H1 (cell line): ENCODE data around the gene EBPL. TPM values are rescaled to one million over a fixed set of nuclear protein-coding genes. Genes with fewer than 3 reads are reported as not detected.
"Not testable (repeated sequence)": the region's sequence is repeated elsewhere in the genome, so short reads cannot be mapped to it uniquely, and the experiment has no call there.

Experiments used
- CTCF ChIA-PET: fragments of 300-600 bp; sonication (Branson Sonifier 250); formaldehyde crosslinking; loops from one replicate; lab custom pipeline; 2021; ENCODE audit not compliant: partially characterized antibody; lab: Charles Lee
- POLR2A ChIA-PET: fragments of 300-600 bp; sonication (Branson Sonifier 250); formaldehyde crosslinking; loops from one replicate; lab custom pipeline; 2021; ENCODE audit warnings: inconsistent platforms; ENCODE audit not compliant: partially characterized antibody; lab: Charles Lee
- DNase-seq, 2 experiments: peaks; one replicate each; pipeline versions ENCODE4 v3.0.0 to v3.0.0-alpha.2; 2010 to 2022; ENCODE audit warnings: low spot score in 2 of 2, low read depth in 1 of 2, mixed read lengths in 1 of 2
- FAIRE-seq: peaks from 2 replicates; lab custom pipeline; 2011; peaks lifted over from hg19 to GRCh38; lab: Jason Lieb, UNC
- H2AFZ ChIP-seq: 2 replicates; pipeline ENCODE4 v1.8.1; 2012; ENCODE audit warnings: low read length, inconsistent platforms
- H2AK5ac ChIP-seq: 2 replicates; pipeline ENCODE4 v1.6.1; 2013; ENCODE audit warnings: low read depth, low read length
- H2BK120ac ChIP-seq: replicated peaks from 2 replicates; pipeline ENCODE3; 2013; ENCODE audit warnings: low read depth, low read length, inconsistent platforms
- H2BK12ac ChIP-seq: 2 replicates; pipeline ENCODE4 v1.6.1; 2013; ENCODE audit warnings: low read depth, low read length
- H2BK15ac ChIP-seq: 2 replicates; pipeline ENCODE4 v1.6.1; 2013; ENCODE audit warnings: low read length
- H2BK20ac ChIP-seq: 2 replicates; pipeline ENCODE4 v1.6.1; 2013; ENCODE audit warnings: low read length
- H2BK5ac ChIP-seq: 2 replicates; pipeline ENCODE4 v1.6.1; 2013; ENCODE audit warnings: low read depth, low read length
- H3K14ac ChIP-seq: 2 replicates; pipeline ENCODE4 v1.6.1; 2013; ENCODE audit warnings: inconsistent platforms; ENCODE audit not compliant: insufficient read length
- H3K18ac ChIP-seq: 2 replicates; pipeline ENCODE4 v1.6.1; 2013; ENCODE audit warnings: low read length; ENCODE audit errors: extremely low read depth
- H3K23ac ChIP-seq: 2 replicates; pipeline ENCODE4 v1.6.1; 2013; ENCODE audit warnings: inconsistent platforms; ENCODE audit not compliant: insufficient read length
- H3K23me2 ChIP-seq: 2 replicates; pipeline ENCODE4 v1.6.1; 2013; ENCODE audit warnings: low read depth, low read length
- H3K27ac ChIP-seq: 2 replicates; pipeline ENCODE4 v1.6.1; 2011; ENCODE audit warnings: low read depth, low read length, inconsistent platforms
- H3K27me3 ChIP-seq, 4 experiments: replicated peaks in 1 of 4; 1 replicate in 1 of 4; 2 replicates in 3 of 4; pipeline versions ENCODE4 v1.6.1 to v1.8.1; 2011 to 2013; ENCODE audit warnings: low read length in 3 of 4, mild to moderate bottlenecking in 3 of 4, inconsistent platforms in 2 of 4, mixed read lengths in 2 of 4, moderate library complexity in 1 of 4; ENCODE audit not compliant: control insufficient read depth in 3 of 4, insufficient read depth in 3 of 4; ENCODE audit errors: extremely low read depth in 1 of 4
- H3K36me3 ChIP-seq, 4 experiments: 2 replicates each; pipeline versions ENCODE4 v1.6.1 to v1.8.1; 2011 to 2013; ENCODE audit warnings: mild to moderate bottlenecking in 4 of 4, low read length in 3 of 4, moderate library complexity in 2 of 4, control low read depth in 1 of 4, inconsistent platforms in 1 of 4; ENCODE audit not compliant: insufficient read depth in 4 of 4, control insufficient read depth in 2 of 4
- H3K4ac ChIP-seq: replicated peaks from 2 replicates; pipeline ENCODE3; 2013; ENCODE audit warnings: low read length, low read depth, mixed read lengths, inconsistent platforms; ENCODE audit not compliant: insufficient read length
- H3K4me1 ChIP-seq, 4 experiments: replicated peaks in 1 of 4; 1 replicate in 1 of 4; 2 replicates in 3 of 4; pipeline versions ENCODE4 v1.6.1 to v1.8.1; 2011 to 2013; ENCODE audit warnings: low read length in 3 of 4, inconsistent platforms in 2 of 4, mixed read lengths in 1 of 4; ENCODE audit not compliant: insufficient read depth in 4 of 4, control insufficient read depth in 3 of 4
- H3K4me2 ChIP-seq, 2 experiments: 2 replicates each; pipeline versions ENCODE4 v1.6.1 to v1.8.1; 2011 to 2013; ENCODE audit warnings: low read depth in 2 of 2, low read length in 2 of 2, control low read depth in 1 of 2, inconsistent platforms in 1 of 2, mild to moderate bottlenecking in 1 of 2; ENCODE audit not compliant: insufficient read depth in 1 of 2
- H3K4me3 ChIP-seq, 4 experiments: fragments of 200-600, 300-600 bp in 1 of 4; sonication (generic), shearing (Covaris generic), sonication (Bioruptor Twin) in 1 of 4; 2 replicates each; pipeline versions ENCODE4 v1.5.1 to v1.8.1; 2011 to 2016; ENCODE audit warnings: low read length in 4 of 4, low read depth in 3 of 4, control low read depth in 2 of 4, inconsistent platforms in 2 of 4, mild to moderate bottlenecking in 2 of 4, mixed read lengths in 1 of 4, moderate library complexity in 1 of 4; ENCODE audit not compliant: insufficient read depth in 2 of 4; ENCODE audit errors: extremely low read depth in 1 of 4
- H3K56ac ChIP-seq: replicated peaks from 2 replicates; pipeline ENCODE3; 2013; ENCODE audit warnings: low read depth, mild to moderate bottlenecking, mixed read lengths, low read length, inconsistent platforms; ENCODE audit not compliant: insufficient read length
- H3K79me1 ChIP-seq: 2 replicates; pipeline ENCODE4 v1.6.1; 2013; ENCODE audit warnings: low read depth, low read length, control low read depth
- H3K79me2 ChIP-seq, 2 experiments: 2 replicates each; pipeline versions ENCODE4 v1.6.1 to v1.8.1; 2012 to 2013; ENCODE audit warnings: low read length in 2 of 2, mild to moderate bottlenecking in 2 of 2, inconsistent platforms in 1 of 2; ENCODE audit not compliant: insufficient read depth in 2 of 2, control insufficient read depth in 1 of 2
- H3K9ac ChIP-seq, 4 experiments: replicated peaks in 1 of 4; 1 replicate in 1 of 4; 2 replicates in 3 of 4; pipeline versions ENCODE4 v1.6.1 to v1.8.1; 2011 to 2013; ENCODE audit warnings: low read depth in 3 of 4, low read length in 3 of 4, control low read depth in 2 of 4, mild to moderate bottlenecking in 2 of 4, moderate library complexity in 2 of 4, inconsistent platforms in 1 of 4; ENCODE audit errors: extremely low read depth in 1 of 4
- H3K9me3 ChIP-seq, 2 experiments: 2 replicates each; pipeline versions ENCODE4 v1.6.1 to v1.8.1; 2012 to 2013; ENCODE audit warnings: mild to moderate bottlenecking in 2 of 2, moderate library complexity in 2 of 2, control low read depth in 1 of 2, inconsistent platforms in 1 of 2, low read depth in 1 of 2, low read length in 1 of 2, mixed read lengths in 1 of 2; ENCODE audit not compliant: insufficient read depth in 2 of 2
- H4K20me1 ChIP-seq, 2 experiments: replicated peaks in 1 of 2; 2 replicates each; pipeline versions ENCODE3 to v1.8.1; 2011 to 2013; ENCODE audit warnings: inconsistent platforms in 2 of 2, low read length in 2 of 2, mild to moderate bottlenecking in 1 of 2; ENCODE audit not compliant: insufficient read depth in 2 of 2, control insufficient read depth in 1 of 2
- H4K5ac ChIP-seq: 2 replicates; pipeline ENCODE4 v1.6.1; 2013; ENCODE audit warnings: low read length, low read depth, mixed read lengths, inconsistent platforms; ENCODE audit not compliant: insufficient read length
- H4K8ac ChIP-seq: 2 replicates; pipeline ENCODE4 v1.8.0; 2013; ENCODE audit warnings: mild to moderate bottlenecking, moderate library complexity, low read length, inconsistent platforms; ENCODE audit not compliant: insufficient read depth; ENCODE audit errors: extremely low read depth
- H4K91ac ChIP-seq: replicated peaks from 2 replicates; pipeline ENCODE3; 2013; ENCODE audit warnings: low read length, mixed read lengths, inconsistent platforms; ENCODE audit not compliant: insufficient read length
- WGBS, 2 experiments: shearing (Covaris generic) in 1 of 2; methylation state at CpG; one replicate each; pipeline versions ENCODE4 v1.1.6 to v1.1.7; 2013 to 2015; ENCODE audit warnings: low lambda C conversion rate in 2 of 2, mixed read lengths in 2 of 2, inconsistent platforms in 1 of 2, low coverage in 1 of 2, missing lambda C conversion rate in 1 of 2; ENCODE audit not compliant: insufficient replicate concordance in 2 of 2, insufficient coverage in 1 of 2, insufficient read length in 1 of 2; ENCODE audit errors: extremely low coverage in 1 of 2, missing lambda C conversion rate in 1 of 2; 5-methylcytosine and 5-hydroxymethylcytosine counted together
- polyA plus RNA-seq, 7 experiments: library from polyadenylated mRNA; depleted of rRNA in 3 of 7; stranded (reverse) in 5 of 7; unstranded in 2 of 7; fragments of >200 nt in 5 of 7; fragments of 200-250 nt in 2 of 7; gene quantifications; 1 replicate in 5 of 7; 2 replicates in 1 of 7; 4 replicates in 1 of 7; pipeline versions ENCODE4 v1.2.1 to v1.2.3, GENCODE V29; 2011 to 2013; ENCODE audit warnings: missing spikeins in 2 of 7, mixed read lengths in 2 of 7
- total RNA-seq: library from RNA; stranded (reverse); fragmentation: NEBNext Ultra II Directional; extraction: Animal tissue kit (Norgen Biotek cat#: 25700); gene quantifications from 2 replicates; pipeline ENCODE4 v1.2.1, GENCODE V29; 2021

The EBPL gene
- total and polyA plus RNA-seq, 2 of the 8 experiments (the other 6 are each of a cell fraction or from before 2014, with no cell fraction given) = 130 to 204 TPM

DNA sequence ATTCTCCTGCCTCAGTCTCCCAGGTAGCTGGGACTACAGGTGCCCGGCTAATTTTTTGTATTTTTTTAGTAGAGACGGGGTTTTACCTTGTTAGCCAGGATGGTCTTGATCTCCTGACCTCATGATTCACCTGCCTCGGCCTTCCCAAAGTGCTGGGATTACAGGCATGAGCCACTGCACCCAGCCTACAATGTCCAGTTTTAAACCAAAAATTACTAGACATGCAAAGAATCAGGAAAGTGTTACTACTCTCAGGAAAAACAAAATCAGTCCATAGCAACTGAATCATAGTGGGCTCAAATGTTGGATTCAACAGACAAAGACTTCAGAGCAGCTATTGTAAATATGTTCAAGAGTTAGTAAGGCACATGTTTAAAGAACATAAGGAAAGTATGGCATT, 79.2 kb downstream of the EBPL start:
- FAIRE-seq, H3K23ac ChIP-seq, H3K4ac ChIP-seq, H3K56ac ChIP-seq, H4K8ac ChIP-seq, H3K9ac ChIP-seq, H2BK5ac ChIP-seq, H2AK5ac ChIP-seq, H4K5ac ChIP-seq, H2BK20ac ChIP-seq, H3K23me2 ChIP-seq, H3K4me2 ChIP-seq, H3K4me1 ChIP-seq, H2BK15ac ChIP-seq, H2BK120ac ChIP-seq, H3K9me3 ChIP-seq, H3K18ac ChIP-seq, DNase-seq, H2BK12ac ChIP-seq, H3K36me3 ChIP-seq, H4K20me1 ChIP-seq, H3K14ac ChIP-seq, H2AFZ ChIP-seq, H3K79me1 ChIP-seq, H3K27ac ChIP-seq, H4K91ac ChIP-seq, H3K79me2 ChIP-seq, H3K27me3 ChIP-seq, H3K4me3 ChIP-seq, POLR2A ChIA-PET: not testable (repeated sequence)
- CTCF ChIA-PET = interaction anchor here (1.1 to 1.4 kb wide), 2 partner anchors 12 to 18 kb away, joined by 3 to 5 read pairs; no protein-coding TSS in a partner anchor
- 82% methylated on average over 3 of the region's 3 CpGs; no CpG with 5 or more reads in 1 of the 2 experiments for WGBS, 2 experiments

Other genes starting within 250 kb of the EBPL start
- gene CAB39L, start 247.4 kb downstream of the EBPL start, total RNA-seq = 4.1 and 4.8 TPM in 2 replicates
- gene CAB39L, start 247.4 kb downstream of the EBPL start, polyA plus RNA-seq (2011; rRNA removed) = 2.3 and 2.5 TPM in 2 replicates
- 5.4 and 6.1 TPM in 2 replicates for gene SETDB2, start 247.2 kb downstream of the EBPL start, total RNA-seq
- gene SETDB2, start 247.2 kb downstream of the EBPL start, polyA plus RNA-seq (2011; rRNA removed) = 0.80 and 1.2 TPM in 2 replicates
- 6.1 and 9.3 TPM in 2 replicates for gene PHF11, start 195.5 kb downstream of the EBPL start, total RNA-seq
- gene PHF11, start 195.5 kb downstream of the EBPL start, polyA plus RNA-seq (2011; rRNA removed) = 5.6 and 8.1 TPM in 2 replicates
- gene RCBTB1, start 105.9 kb downstream of the EBPL start, total RNA-seq = 29.6 and 29.8 TPM in 2 replicates
- gene RCBTB1, start 105.9 kb downstream of the EBPL start, polyA plus RNA-seq (2011; rRNA removed) = 11.8 and 13.7 TPM in 2 replicates
- gene ARL11, start 63.0 kb downstream of the EBPL start, total RNA-seq = 0.40 and 0.52 TPM in 2 replicates
- gene ARL11, start 63.0 kb downstream of the EBPL start, polyA plus RNA-seq (2011; rRNA removed) = 0.41 and 0.45 TPM in 2 replicates
- gene KPNA3, start 101.2 kb upstream of the EBPL start, total RNA-seq = 62.3 and 63.2 TPM in 2 replicates
- 13.1 and 21.4 TPM in 2 replicates for gene KPNA3, start 101.2 kb upstream of the EBPL start, polyA plus RNA-seq (2011; rRNA removed)
- gene SPRYD7, start 244.9 kb upstream of the EBPL start, total RNA-seq = 3.1 and 3.3 TPM in 2 replicates
- 1.1 TPM in 2 replicates for gene SPRYD7, start 244.9 kb upstream of the EBPL start, polyA plus RNA-seq (2011; rRNA removed)